Loucy (cell line): Measurements from ENCODE around the gene KRT33A.

Experiments used
- H2AFZ ChIP-seq: fragments of 200-600 bp; sonication (generic); 2 replicates; pipeline ENCODE4 v1.6.0; 2016; ENCODE audit warnings: antibody characterized with exemption, mild to moderate bottlenecking, low read length, moderate library complexity
- H3F3A ChIP-seq: fragments of 200-600 bp; 2 replicates; pipeline ENCODE4 v1.6.0; 2016; ENCODE audit warnings: antibody characterized with exemption, low read depth, mild to moderate bottlenecking
- H3K27me3 ChIP-seq: fragments of 200-600 bp; sonication (generic); 2 replicates; pipeline ENCODE4 v1.6.1; 2014; ENCODE audit warnings: low read length, mild to moderate bottlenecking; ENCODE audit not compliant: insufficient read depth, poor library complexity, severe bottlenecking
- H3K36me3 ChIP-seq: fragments of 200-600 bp; sonication (generic); 2 replicates; pipeline ENCODE4 v1.6.1; 2016; ENCODE audit warnings: low read length; ENCODE audit not compliant: insufficient read depth
- H3K4me1 ChIP-seq: fragments of 200-600 bp; sonication (generic); 2 replicates; pipeline ENCODE4 v1.5.1; 2014; ENCODE audit warnings: low read length, mild to moderate bottlenecking; ENCODE audit not compliant: insufficient read depth, poor library complexity, severe bottlenecking
- H3K4me2 ChIP-seq: fragments of 200-600 bp; sonication (generic); 2 replicates; pipeline ENCODE4 v1.6.0; 2014; ENCODE audit warnings: antibody characterized with exemption, low read length, low read depth, mild to moderate bottlenecking; ENCODE audit not compliant: poor library complexity, severe bottlenecking
- H3K4me3 ChIP-seq: fragments of 200-600 bp; sonication (generic); 2 replicates; pipeline ENCODE4 v1.5.1; 2014; ENCODE audit warnings: low read length, mild to moderate bottlenecking, mixed read lengths; ENCODE audit not compliant: poor library complexity, severe bottlenecking
- H3K79me2 ChIP-seq: fragments of 200-600 bp; sonication (generic); 2 replicates; pipeline ENCODE4 v1.6.1; 2014; ENCODE audit warnings: low read length; ENCODE audit not compliant: insufficient read depth
- H3K9ac ChIP-seq: fragments of 200-600 bp; sonication (generic); 2 replicates; pipeline ENCODE4 v1.6.0; 2014; ENCODE audit warnings: mild to moderate bottlenecking, low read depth, low read length, moderate library complexity; ENCODE audit not compliant: poor library complexity, severe bottlenecking
- H3K9me2 ChIP-seq: fragments of 200-600 bp; sonication (generic); replicated peaks from 2 replicates; pipeline ENCODE4 v1.6.1; 2016; ENCODE audit warnings: low read depth, low read length, mixed read lengths
- H3K9me3 ChIP-seq: fragments of 200-600 bp; sonication (generic); 2 replicates; pipeline ENCODE4 v1.6.1; 2014; ENCODE audit warnings: mild to moderate bottlenecking, antibody characterized with exemption, low read length, low read depth; ENCODE audit not compliant: insufficient read depth
- H4K20me1 ChIP-seq: fragments of 200-600 bp; sonication (generic); 2 replicates; pipeline ENCODE4 v1.6.0; 2014; ENCODE audit warnings: antibody characterized with exemption, low read length, mild to moderate bottlenecking; ENCODE audit not compliant: insufficient read depth, poor library complexity, severe bottlenecking
- CTCF ChIP-seq: fragments of 200-600 bp; sonication (generic); conservative IDR thresholded peaks from 2 replicates; pipeline ENCODE4 v1.5.1; 2014; ENCODE audit warnings: mild to moderate bottlenecking, antibody characterized with exemption, low read length
- EZH2phosphoT487 ChIP-seq: fragments of 200-600 bp; IDR thresholded peaks from 2 replicates; pipeline ENCODE4 v1.6.1; 2018; ENCODE audit warnings: antibody characterized with exemption, mild to moderate bottlenecking, moderate library complexity, borderline replicate concordance

Gene KRT33A

GRCh38 chr17:41387670-41388069 lies 37.0 kb upstream of the KRT33A start:
- H3K4me2 ChIP-seq = no peak overlapping the region
- no peaks in the 10 kb centered on the region for H3K79me2 ChIP-seq
- H4K20me1 ChIP-seq = no peaks in the 10 kb centered on the region
- no peaks in the 10 kb centered on the region for H3K27me3 ChIP-seq
- H3F3A ChIP-seq = no peaks in the 10 kb centered on the region
- no peaks in the 10 kb centered on the region for H3K4me1 ChIP-seq
- no peak for TF ChIP-seq CTCF
- TF ChIP-seq EZH2phosphoT487 = no peak
- H3K36me3 ChIP-seq = no peaks in the 10 kb centered on the region
- H3K9me2 ChIP-seq = no peaks in the 10 kb centered on the region
- H3K4me3 ChIP-seq = no peak overlapping the region
- H3K9ac ChIP-seq = no peak overlapping the region
- H2AFZ ChIP-seq = no peak overlapping the region
- peaks cover 6% of the 10 kb centered on the region; the same call in 1 of the 2 replicates for H3K9me3 ChIP-seq

- TF ChIP-seq CTCF (no peak), EZH2phosphoT487 (no peak)
- Histone ChIP-seq H3F3A (no peaks in the 10 kb centered on the region), H3K4me3 (no peak overlapping the region)
Observed at GRCh38 chr17:41386227-41386626, 35.6 kb upstream of the KRT33A start.

GRCh38 chr17:41383690-41384089 lies 33.1 kb upstream of the KRT33A start:
- no peak overlapping the region for H3K9ac ChIP-seq
- H4K20me1 ChIP-seq = no peaks in the 10 kb centered on the region
- H3K9me2 ChIP-seq = no peaks in the 10 kb centered on the region
- H3K27me3 ChIP-seq = no peaks in the 10 kb centered on the region
- no peak overlapping the region for H3K4me3 ChIP-seq
- H3K9me3 ChIP-seq = peaks cover 6% of the 10 kb centered on the region; the same call in 1 of the 2 replicates
- no peaks in the 10 kb centered on the region for H3K36me3 ChIP-seq
- H2AFZ ChIP-seq = no peak overlapping the region
- H3F3A ChIP-seq = no peaks in the 10 kb centered on the region
- TF ChIP-seq CTCF (no peak), EZH2phosphoT487 (no peak)
- no peak overlapping the region for H3K4me2 ChIP-seq
- H3K79me2 ChIP-seq = no peaks in the 10 kb centered on the region
- no peaks in the 10 kb centered on the region for H3K4me1 ChIP-seq

More at GRCh38 chr17:41386227-41386626, 35.6 kb upstream of the KRT33A start:
- peaks cover 6% of the 10 kb centered on the region; the same call in 1 of the 2 replicates for H3K9me3 ChIP-seq
- no peaks in the 10 kb centered on the region for H3K79me2 ChIP-seq
- H3K4me1 ChIP-seq = no peaks in the 10 kb centered on the region
- H4K20me1 ChIP-seq = no peaks in the 10 kb centered on the region
- H3K4me2 ChIP-seq = no peak overlapping the region
- H3K36me3 ChIP-seq = no peaks in the 10 kb centered on the region
- no peaks in the 10 kb centered on the region for H3K27me3 ChIP-seq
- H3K9me2 ChIP-seq = no peaks in the 10 kb centered on the region
- H3K9ac ChIP-seq = no peak overlapping the region
- no peak overlapping the region for H2AFZ ChIP-seq
